NCI-H2107 (cell line): ENCODE data around the gene VEPH1.

Experiments used
- DNase-seq: peaks from one replicate; lab custom pipeline; 2025; lab: John Stamatoyannopoulos, UW

The VEPH1 gene

GRCh38 chr3:157259825-157260224 lies 243.4 kb downstream of the VEPH1 start:
- DNase-seq, result no peak

- DNase-seq, result no peak
Measured at GRCh38 chr3:157257101-157257500, 246.1 kb downstream of the VEPH1 start.

- DNase-seq, result no peak
Measured at GRCh38 chr3:157255797-157256196, 247.4 kb downstream of the VEPH1 start.

- no peak for DNase-seq
Measured at GRCh38 chr3:157251685-157252084, 251.5 kb downstream of the VEPH1 start.

GRCh38 chr3:157249606-157250005 lies 253.6 kb downstream of the VEPH1 start:
- no peak for DNase-seq

- DNase-seq, result no peak
Measured at GRCh38 chr3:157248590-157249422, 254.4 kb downstream of the VEPH1 start.

- no peak for DNase-seq
Measured at GRCh38 chr3:157247391-157247790, 255.8 kb downstream of the VEPH1 start.

GRCh38 chr3:157242836-157243235 lies 260.4 kb downstream of the VEPH1 start:
- no peak for DNase-seq

GRCh38 chr3:157241599-157241998 lies 261.6 kb downstream of the VEPH1 start:
- no peak for DNase-seq

GRCh38 chr3:157240408-157240807 lies 262.8 kb downstream of the VEPH1 start:
- no peak for DNase-seq

- DNase-seq, result peak; percentile 48
Measured at GRCh38 chr3:157239082-157239704, 264.0 kb downstream of the VEPH1 start.

GRCh38 chr3:157238457-157238856 lies 264.8 kb downstream of the VEPH1 start:
- DNase-seq, result no peak

- no peak for DNase-seq
Measured at GRCh38 chr3:157237886-157238285, 265.3 kb downstream of the VEPH1 start.

- DNase-seq, result no peak
Measured at GRCh38 chr3:157235291-157235690, 267.9 kb downstream of the VEPH1 start.

- DNase-seq, result no peak
Measured at GRCh38 chr3:157233923-157234322, 269.3 kb downstream of the VEPH1 start.

- DNase-seq, result no peak
Measured at GRCh38 chr3:157232141-157232540, 271.1 kb downstream of the VEPH1 start.

- DNase-seq, result no peak
Measured at GRCh38 chr3:157231071-157231470, 272.1 kb downstream of the VEPH1 start.

- DNase-seq, result no peak
Measured at GRCh38 chr3:157226173-157226847, 276.9 kb downstream of the VEPH1 start.

GRCh38 chr3:157225001-157225400 lies 278.2 kb downstream of the VEPH1 start:
- no peak for DNase-seq

- DNase-seq, result no peak
Measured at GRCh38 chr3:157220883-157221282, 282.3 kb downstream of the VEPH1 start.

GRCh38 chr3:157220211-157220610 lies 283.0 kb downstream of the VEPH1 start:
- DNase-seq, result no peak

GRCh38 chr3:157219215-157219614 lies 284.0 kb downstream of the VEPH1 start:
- DNase-seq, result no peak
